Epithelial cell of esophagus (primary cell): ENCODE measurements around the gene CTBP2.
"Not testable (repeated sequence)": the region's sequence is repeated elsewhere in the genome, so short reads cannot be mapped to it uniquely, and the experiment has no call there.

ENCODE experiments used
- DNase-seq: peaks from one replicate; pipeline ENCODE4 v3.0.0; 2010; ENCODE audit warnings: low read depth
- H3K4me3 ChIP-seq: 2 replicates; pipeline ENCODE4 v1.5.1; 2011; ENCODE audit warnings: mild to moderate bottlenecking, low read length, control low read depth
- CTCF ChIP-seq: IDR thresholded peaks from 2 replicates; pipeline ENCODE4 v1.5.1; 2011; ENCODE audit warnings: low read depth, mild to moderate bottlenecking, low read length, control low read depth, inconsistent platforms; ENCODE audit not compliant: insufficient read depth; ENCODE audit errors: missing control alignments

The CTBP2 gene

DNA sequence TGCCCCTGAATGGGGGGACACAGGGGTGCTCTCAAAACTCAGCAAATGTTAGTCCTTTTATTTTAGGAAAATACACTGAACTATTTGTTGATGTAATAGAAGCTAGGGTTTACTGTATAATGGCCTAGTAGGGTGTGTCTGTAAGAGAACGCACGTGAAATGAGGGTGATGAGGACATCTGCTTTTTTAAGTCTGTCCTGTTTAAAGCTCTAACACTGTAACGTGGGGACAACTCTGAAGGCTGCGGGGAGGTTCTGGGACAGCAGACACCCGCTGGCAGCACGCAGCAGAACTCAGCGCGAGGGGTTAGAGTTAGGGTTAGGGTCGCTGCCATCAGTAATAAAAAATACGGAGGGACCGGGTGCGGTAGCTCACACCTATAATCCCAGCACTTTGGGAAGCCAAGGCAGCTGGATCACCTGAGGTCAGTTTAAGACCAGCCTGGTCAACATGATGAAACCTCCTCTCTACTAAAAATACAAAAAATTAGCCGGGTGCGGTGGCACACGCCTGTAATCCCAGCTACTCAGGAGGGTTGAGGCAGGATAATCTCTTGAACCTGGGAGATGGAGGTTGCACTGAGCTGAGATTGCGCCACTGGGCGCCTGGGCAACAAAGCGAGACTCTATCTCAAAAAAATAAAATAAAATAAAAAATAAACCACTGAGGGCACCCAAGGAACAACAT, 98.0 kb downstream of the CTBP2 start:
- H3K4me3 ChIP-seq, result no peak overlapping the region
- no peak for TF ChIP-seq CTCF
- DNase-seq, result no peak

- no peak for TF ChIP-seq CTCF
- no peak overlapping the region for H3K4me3 ChIP-seq
- no peak for DNase-seq
Observed at GRCh38 chr10:125061557-125062226, 98.7 kb downstream of the CTBP2 start.

GRCh38 chr10:125060826-125061556, 99.4 kb downstream of the CTBP2 start:
- DNase-seq, result peak; percentile 76
- peak; percentile 85 for TF ChIP-seq CTCF

DNA sequence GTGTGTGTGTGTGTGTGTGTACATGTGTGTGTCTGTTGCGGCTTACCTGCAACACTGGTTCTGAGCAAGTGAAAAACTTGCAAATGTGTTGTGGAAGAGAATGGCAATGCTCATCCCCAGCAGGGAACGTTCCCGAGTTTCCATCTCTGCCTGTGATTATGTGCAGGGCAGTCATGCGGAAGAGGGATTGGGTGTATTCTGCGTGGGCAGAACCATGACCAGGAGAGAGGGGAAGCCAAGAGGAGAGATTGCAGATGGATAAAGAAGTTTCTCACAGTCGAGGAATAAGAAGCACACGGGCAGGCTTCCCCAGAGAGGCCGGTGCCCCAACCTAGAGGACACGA, 99.9 kb downstream of the CTBP2 start:
- no peak for DNase-seq
- no peak overlapping the region for H3K4me3 ChIP-seq
- TF ChIP-seq CTCF, result no peak

More at GRCh38 chr10:125060826-125061556, 99.4 kb downstream of the CTBP2 start:
- H3K4me3 ChIP-seq, result no peak overlapping the region

GRCh38 chr10:125060026-125060425, 100.3 kb downstream of the CTBP2 start:
- no peak overlapping the region for H3K4me3 ChIP-seq
- TF ChIP-seq CTCF, result no peak
- no peak for DNase-seq

GRCh38 chr10:125059348-125059747, 101.0 kb downstream of the CTBP2 start:
- not testable (repeated sequence) for DNase-seq, H3K4me3 ChIP-seq

- no peak for TF ChIP-seq CTCF
- no peak for DNase-seq
- H3K4me3 ChIP-seq, result no peak overlapping the region
Observed at GRCh38 chr10:125057158-125058001, 103.0 kb downstream of the CTBP2 start.
